SU-DHL-6 (cell line): ENCODE data around the gene ZIC2.

Experiments
- H2AFZ ChIP-seq: fragments of 200-600 bp; sonication (generic); 2 replicates; pipeline ENCODE4 v1.6.1; 2014; ENCODE audit warnings: low read depth, mild to moderate bottlenecking, moderate library complexity, mixed read lengths, antibody characterized with exemption, low read length; ENCODE audit not compliant: severe bottlenecking
- H3F3A ChIP-seq: fragments of 200-600 bp; shearing (Covaris generic); 2 replicates; pipeline ENCODE4 v1.6.0; 2016; ENCODE audit warnings: antibody characterized with exemption, mild to moderate bottlenecking; ENCODE audit not compliant: insufficient read depth
- H3K27ac ChIP-seq: fragments of 200-600 bp; sonication (generic); 2 replicates; pipeline ENCODE4 v1.5.1; 2016; ENCODE audit warnings: low read depth, mild to moderate bottlenecking, low read length, moderate library complexity, mixed read lengths
- H3K27me3 ChIP-seq: fragments of 200-600 bp; sonication (generic), shearing (Covaris generic); 2 replicates; pipeline ENCODE4 v1.6.0; 2014; ENCODE audit warnings: mild to moderate bottlenecking, low read length
- H3K36me3 ChIP-seq: fragments of 200-600 bp; sonication (generic); 2 replicates; pipeline ENCODE4 v1.6.1; 2014; ENCODE audit warnings: mild to moderate bottlenecking, low read length, mixed read lengths
- H3K4me2 ChIP-seq: fragments of 300-600, 200-600 bp; shearing (Covaris generic), sonication (generic); 2 replicates; pipeline ENCODE4 v1.6.0; 2014; ENCODE audit warnings: low read length, low read depth, mild to moderate bottlenecking; ENCODE audit not compliant: poor library complexity, severe bottlenecking
- H3K4me3 ChIP-seq: fragments of 200-600 bp; sonication (generic); 2 replicates; pipeline ENCODE4 v1.5.1; 2014; ENCODE audit warnings: antibody characterized with exemption, low read length, mild to moderate bottlenecking, mixed read lengths; ENCODE audit not compliant: insufficient read depth, poor library complexity, severe bottlenecking
- H3K79me2 ChIP-seq: fragments of 200-600 bp; sonication (generic); 2 replicates; pipeline ENCODE4 v1.6.1; 2014; ENCODE audit warnings: mild to moderate bottlenecking, low read length, moderate library complexity; ENCODE audit not compliant: insufficient read depth
- H3K9ac ChIP-seq: fragments of 200-600 bp; sonication (generic); 2 replicates; pipeline ENCODE4 v1.7.0; 2014; ENCODE audit warnings: mild to moderate bottlenecking, low read length
- H3K9me2 ChIP-seq: fragments of 200-600 bp; sonication (generic); replicated peaks from 2 replicates; pipeline ENCODE4 v1.6.1; 2014; ENCODE audit warnings: low read length; ENCODE audit not compliant: insufficient read depth
- H3K9me3 ChIP-seq: fragments of 200-600 bp; sonication (generic); 2 replicates; pipeline ENCODE4 v1.6.1; 2014; ENCODE audit warnings: low read length, mixed read lengths; ENCODE audit not compliant: insufficient read depth
- H4K20me1 ChIP-seq: fragments of 200-600 bp; sonication (generic); 2 replicates; pipeline ENCODE4 v1.6.1; 2014; ENCODE audit warnings: low read depth, mild to moderate bottlenecking, antibody characterized with exemption, low read length, moderate library complexity, mixed read lengths
- CTCF ChIP-seq: fragments of 200-600 bp; sonication (generic); IDR thresholded peaks from one replicate; pipeline ENCODE4 v1.5.1; 2017; ENCODE audit warnings: antibody characterized with exemption, mild to moderate bottlenecking, low read length, moderate library complexity; ENCODE audit not compliant: insufficient read depth, poor library complexity, severe bottlenecking
- EZH2phosphoT487 ChIP-seq: fragments of 200-600 bp; sonication (generic), shearing (Covaris generic); conservative IDR thresholded peaks from 2 replicates; pipeline ENCODE4 v1.6.1; 2018; ENCODE audit warnings: mild to moderate bottlenecking, antibody characterized with exemption, low read length, moderate library complexity, mixed read lengths

The ZIC2 gene

GRCh38 chr13:99959127-99959539 is 22.5 kb upstream of the ZIC2 start:
- no peaks in the 10 kb centered on the region for H3F3A ChIP-seq
- no peaks in the 10 kb centered on the region for H3K9me2 ChIP-seq
- no peaks in the 10 kb centered on the region for H3K36me3 ChIP-seq
- no peak overlapping the region for H2AFZ ChIP-seq
- H3K27me3 ChIP-seq = no peaks in the 10 kb centered on the region
- H3K4me2 ChIP-seq = no peak overlapping the region
- H3K27ac ChIP-seq = no peak overlapping the region
- H4K20me1 ChIP-seq = no peaks in the 10 kb centered on the region
- TF ChIP-seq CTCF (no peak), EZH2phosphoT487 (no peak)
- no peaks in the 10 kb centered on the region for H3K9me3 ChIP-seq
- H3K9ac ChIP-seq = no peak overlapping the region
- no peak overlapping the region for H3K4me3 ChIP-seq
- H3K79me2 ChIP-seq = no peaks in the 10 kb centered on the region

- no peak overlapping the region for H3K27ac ChIP-seq
- no peak overlapping the region for H3K4me3 ChIP-seq
- no peaks in the 10 kb centered on the region for H3F3A ChIP-seq
- H3K27me3 ChIP-seq = no peaks in the 10 kb centered on the region
- no peaks in the 10 kb centered on the region for H3K9me3 ChIP-seq
- no peaks in the 10 kb centered on the region for H3K36me3 ChIP-seq
- no peak overlapping the region for H3K9ac ChIP-seq
- H4K20me1 ChIP-seq = no peaks in the 10 kb centered on the region
- H3K4me2 ChIP-seq = no peak overlapping the region
- TF ChIP-seq EZH2phosphoT487 (no peak), CTCF (no peak)
- no peaks in the 10 kb centered on the region for H3K9me2 ChIP-seq
- H2AFZ ChIP-seq = no peak overlapping the region
- H3K79me2 ChIP-seq = no peaks in the 10 kb centered on the region
Measured at GRCh38 chr13:99959540-99960230, 21.9 kb upstream of the ZIC2 start.

GRCh38 chr13:99960663-99961311 is 20.8 kb upstream of the ZIC2 start:
- no peak overlapping the region for H2AFZ ChIP-seq
- no peaks in the 10 kb centered on the region for H3K27me3 ChIP-seq
- H3K4me3 ChIP-seq = no peak overlapping the region
- no peak overlapping the region for H3K4me2 ChIP-seq
- no peaks in the 10 kb centered on the region for H3F3A ChIP-seq
- no peaks in the 10 kb centered on the region for H3K79me2 ChIP-seq
- H3K9ac ChIP-seq = no peak overlapping the region
- no peak overlapping the region for H3K27ac ChIP-seq
- H3K9me2 ChIP-seq = no peaks in the 10 kb centered on the region
- no peaks in the 10 kb centered on the region for H3K9me3 ChIP-seq
- no peaks in the 10 kb centered on the region for H3K36me3 ChIP-seq
- TF ChIP-seq EZH2phosphoT487 (no peak), CTCF (no peak)
- no peaks in the 10 kb centered on the region for H4K20me1 ChIP-seq
